CMK (cell line): ENCODE data around the gene LRRK1.

ENCODE experiments used
- DNase-seq: peaks from one replicate; pipeline ENCODE4 v3.0.0-alpha.2; 2010; ENCODE audit warnings: low read depth

Gene LRRK1

GRCh38 chr15:101114610-101115009 lies 195.5 kb downstream of the LRRK1 start:
- DNase-seq = no peak

DNA sequence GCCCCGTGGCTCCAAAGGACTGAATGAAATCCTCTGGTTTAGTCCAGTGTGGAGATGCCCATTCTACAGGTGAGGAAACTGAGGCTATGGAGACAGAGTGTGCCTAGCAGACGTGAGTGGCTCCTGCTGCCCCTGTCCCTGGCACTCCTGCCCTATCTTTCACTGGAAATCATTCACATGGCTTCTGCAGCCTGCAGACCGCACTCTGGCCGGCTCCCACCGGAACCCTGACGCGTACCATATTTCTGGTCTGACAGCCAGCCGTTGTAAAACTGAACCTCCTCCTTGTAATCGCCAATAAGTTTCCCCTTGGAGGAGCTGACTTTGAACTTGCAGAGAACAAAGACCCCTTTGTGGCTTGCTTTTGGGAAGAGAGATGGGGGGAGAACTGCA lies 196.2 kb downstream of the LRRK1 start:
- DNase-seq = no peak

DNA sequence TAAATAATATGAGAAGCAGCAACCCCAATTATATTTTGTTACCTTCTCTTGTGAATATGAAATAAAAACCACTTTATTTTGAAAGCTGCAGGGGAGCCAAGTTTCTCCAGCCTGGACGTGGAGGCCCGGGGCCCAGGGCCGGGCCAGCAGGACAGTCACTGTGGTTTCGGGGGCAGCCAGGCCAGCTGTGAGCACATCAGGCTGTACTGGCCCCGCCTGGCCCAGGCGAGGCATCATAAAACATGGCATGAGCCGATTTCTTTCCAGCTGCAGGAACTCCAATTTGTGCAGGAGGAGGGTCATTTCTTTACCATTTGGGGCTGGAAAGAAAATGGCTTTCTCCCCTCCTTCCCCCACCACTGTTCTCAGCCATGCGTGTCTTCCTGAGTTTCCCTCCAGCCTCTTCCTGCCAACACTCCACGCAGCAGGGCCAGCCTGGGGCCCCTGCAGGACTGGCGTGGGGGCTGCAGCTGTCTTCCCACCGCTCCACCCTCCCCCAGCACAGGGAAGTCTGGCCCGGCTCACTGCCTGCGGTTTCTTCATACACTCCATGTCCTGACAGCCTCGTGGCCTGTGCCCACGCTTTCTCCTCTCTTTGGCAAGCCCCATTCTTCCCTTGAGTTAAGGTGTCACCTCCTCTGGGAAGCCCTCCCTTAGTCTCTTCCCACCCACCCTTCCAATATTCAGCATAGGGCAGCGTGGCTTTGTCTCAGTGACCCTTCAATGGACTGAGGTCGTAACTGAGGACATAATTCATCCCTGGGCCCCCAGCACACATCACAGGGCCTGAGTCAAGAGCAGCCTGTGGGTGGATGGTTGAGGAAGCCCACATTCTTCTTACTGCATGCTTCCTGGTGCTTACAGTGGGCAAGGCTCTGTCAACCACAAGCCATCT lies 196.9 kb downstream of the LRRK1 start:
- no peak for DNase-seq

GRCh38 chr15:101116681-101116976 lies 197.5 kb downstream of the LRRK1 start:
- no peak for DNase-seq

DNA sequence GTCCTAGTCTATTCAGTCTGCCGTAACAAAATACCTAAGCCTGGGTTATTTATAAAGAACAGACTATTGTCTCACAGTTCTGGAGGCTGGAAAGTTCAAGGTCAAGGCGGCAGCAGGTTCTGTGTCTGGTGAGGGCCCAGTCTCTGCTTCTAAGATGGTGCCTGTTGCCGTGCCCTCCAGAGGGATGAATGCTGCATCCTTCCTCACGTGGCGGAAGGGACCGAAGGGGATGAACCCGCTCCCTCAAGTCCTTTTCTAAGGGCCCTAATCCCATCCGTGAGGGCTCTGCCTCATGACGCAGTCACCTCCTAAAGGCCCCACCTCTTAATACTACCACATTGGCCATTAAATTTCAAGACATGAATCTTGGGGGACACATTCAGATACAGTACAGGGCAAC lies 199.0 kb downstream of the LRRK1 start:
- DNase-seq = no peak

DNA sequence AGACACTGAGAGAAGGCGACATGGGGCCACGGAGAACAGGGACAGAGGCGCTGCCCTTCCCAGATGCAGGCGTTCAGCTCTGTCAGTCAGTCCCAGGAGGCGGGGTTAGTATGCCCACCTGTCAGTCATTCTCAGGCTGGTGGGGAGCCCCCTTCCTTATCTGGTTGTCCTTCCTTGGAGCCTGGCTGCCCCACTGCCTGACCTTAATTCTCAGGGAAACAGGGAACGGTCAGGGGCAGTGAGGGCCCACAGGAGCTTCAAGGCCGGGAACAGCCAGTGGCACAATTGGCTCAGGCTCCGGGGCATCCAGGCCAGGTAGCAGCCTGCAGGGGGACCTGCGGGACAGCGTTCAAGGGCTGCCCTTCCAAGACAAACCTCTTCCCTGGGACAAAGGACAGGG lies 199.5 kb downstream of the LRRK1 start:
- DNase-seq = no peak

DNA sequence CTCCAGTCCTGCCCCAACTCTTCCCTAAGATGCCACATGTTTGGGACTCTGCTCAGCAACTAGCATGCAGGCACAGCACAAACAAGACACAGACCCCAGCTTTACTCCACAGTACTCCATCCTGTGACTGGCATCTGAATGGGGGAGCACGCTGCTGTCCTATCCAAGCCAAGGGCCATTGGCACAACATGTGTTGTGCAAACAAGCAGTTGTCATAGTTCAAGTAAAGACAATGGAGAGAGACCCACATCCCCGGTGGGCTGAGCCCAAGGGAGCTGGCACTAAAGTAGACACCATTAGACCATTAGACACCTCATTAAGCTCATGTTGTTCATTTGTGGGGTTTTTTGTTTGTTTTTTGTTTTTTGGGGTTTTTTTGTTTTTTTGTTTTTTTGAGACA lies 200.0 kb downstream of the LRRK1 start:
- DNase-seq = no peak
